SU-DHL-6 (cell line): Measurements from ENCODE around the gene ABCA4.

Experiments used
- H2AFZ ChIP-seq: fragments of 200-600 bp; sonication (generic); 2 replicates; pipeline ENCODE4 v1.6.1; 2014; ENCODE audit warnings: low read depth, mild to moderate bottlenecking, moderate library complexity, mixed read lengths, antibody characterized with exemption, low read length; ENCODE audit not compliant: severe bottlenecking
- H3F3A ChIP-seq: fragments of 200-600 bp; shearing (Covaris generic); 2 replicates; pipeline ENCODE4 v1.6.0; 2016; ENCODE audit warnings: antibody characterized with exemption, mild to moderate bottlenecking; ENCODE audit not compliant: insufficient read depth
- H3K27ac ChIP-seq: fragments of 200-600 bp; sonication (generic); 2 replicates; pipeline ENCODE4 v1.5.1; 2016; ENCODE audit warnings: low read depth, mild to moderate bottlenecking, low read length, moderate library complexity, mixed read lengths
- H3K27me3 ChIP-seq: fragments of 200-600 bp; sonication (generic), shearing (Covaris generic); 2 replicates; pipeline ENCODE4 v1.6.0; 2014; ENCODE audit warnings: mild to moderate bottlenecking, low read length
- H3K36me3 ChIP-seq: fragments of 200-600 bp; sonication (generic); 2 replicates; pipeline ENCODE4 v1.6.1; 2014; ENCODE audit warnings: mild to moderate bottlenecking, low read length, mixed read lengths
- H3K4me2 ChIP-seq: fragments of 300-600, 200-600 bp; shearing (Covaris generic), sonication (generic); 2 replicates; pipeline ENCODE4 v1.6.0; 2014; ENCODE audit warnings: low read length, low read depth, mild to moderate bottlenecking; ENCODE audit not compliant: poor library complexity, severe bottlenecking
- H3K4me3 ChIP-seq: fragments of 200-600 bp; sonication (generic); 2 replicates; pipeline ENCODE4 v1.5.1; 2014; ENCODE audit warnings: antibody characterized with exemption, low read length, mild to moderate bottlenecking, mixed read lengths; ENCODE audit not compliant: insufficient read depth, poor library complexity, severe bottlenecking
- H3K79me2 ChIP-seq: fragments of 200-600 bp; sonication (generic); 2 replicates; pipeline ENCODE4 v1.6.1; 2014; ENCODE audit warnings: mild to moderate bottlenecking, low read length, moderate library complexity; ENCODE audit not compliant: insufficient read depth
- H3K9ac ChIP-seq: fragments of 200-600 bp; sonication (generic); 2 replicates; pipeline ENCODE4 v1.7.0; 2014; ENCODE audit warnings: mild to moderate bottlenecking, low read length
- H3K9me2 ChIP-seq: fragments of 200-600 bp; sonication (generic); replicated peaks from 2 replicates; pipeline ENCODE4 v1.6.1; 2014; ENCODE audit warnings: low read length; ENCODE audit not compliant: insufficient read depth
- H3K9me3 ChIP-seq: fragments of 200-600 bp; sonication (generic); 2 replicates; pipeline ENCODE4 v1.6.1; 2014; ENCODE audit warnings: low read length, mixed read lengths; ENCODE audit not compliant: insufficient read depth
- H4K20me1 ChIP-seq: fragments of 200-600 bp; sonication (generic); 2 replicates; pipeline ENCODE4 v1.6.1; 2014; ENCODE audit warnings: low read depth, mild to moderate bottlenecking, antibody characterized with exemption, low read length, moderate library complexity, mixed read lengths
- CTCF ChIP-seq: fragments of 200-600 bp; sonication (generic); IDR thresholded peaks from one replicate; pipeline ENCODE4 v1.5.1; 2017; ENCODE audit warnings: antibody characterized with exemption, mild to moderate bottlenecking, low read length, moderate library complexity; ENCODE audit not compliant: insufficient read depth, poor library complexity, severe bottlenecking
- EZH2phosphoT487 ChIP-seq: fragments of 200-600 bp; sonication (generic), shearing (Covaris generic); conservative IDR thresholded peaks from 2 replicates; pipeline ENCODE4 v1.6.1; 2018; ENCODE audit warnings: mild to moderate bottlenecking, antibody characterized with exemption, low read length, moderate library complexity, mixed read lengths

ABCA4 gene

GRCh38 chr1:94020764-94021579 is 100.0 kb downstream of the ABCA4 start:
- Histone ChIP-seq H2AFZ (no peak overlapping the region), H3K79me2 (no peaks in the 10 kb centered on the region), H3K9me3 (no peaks in the 10 kb centered on the region), H3K36me3 (no peaks in the 10 kb centered on the region), H3K4me2 (no peak overlapping the region), H3K27me3 (no peaks in the 10 kb centered on the region), H3K27ac (no peak overlapping the region), H3F3A (no peaks in the 10 kb centered on the region), H3K9me2 (no peaks in the 10 kb centered on the region), H3K9ac (no peak overlapping the region), H3K4me3 (no peak overlapping the region), H4K20me1 (no peaks in the 10 kb centered on the region)
- no peak for TF ChIP-seq EZH2phosphoT487
- no peak for TF ChIP-seq CTCF

- Histone ChIP-seq H2AFZ (no peak overlapping the region), H3K4me3 (no peak overlapping the region), H3K27ac (no peak overlapping the region), H3K4me2 (no peak overlapping the region), H3K79me2 (no peaks in the 10 kb centered on the region), H3K27me3 (no peaks in the 10 kb centered on the region), H3K9me2 (no peaks in the 10 kb centered on the region), H4K20me1 (no peaks in the 10 kb centered on the region), H3F3A (no peaks in the 10 kb centered on the region), H3K9me3 (no peaks in the 10 kb centered on the region), H3K36me3 (no peaks in the 10 kb centered on the region), H3K9ac (no peak overlapping the region)
- TF ChIP-seq CTCF = no peak
- no peak for TF ChIP-seq EZH2phosphoT487
These were observed 101.6 kb downstream of the ABCA4 start for GRCh38 chr1:94019327-94019726.

GRCh38 chr1:94017155-94017829 is 103.7 kb downstream of the ABCA4 start:
- Histone ChIP-seq H3K9ac (no peak overlapping the region), H3K9me3 (no peaks in the 10 kb centered on the region), H2AFZ (no peak overlapping the region), H3K9me2 (no peaks in the 10 kb centered on the region), H3K4me3 (no peak overlapping the region), H3K27me3 (no peaks in the 10 kb centered on the region), H3K36me3 (no peaks in the 10 kb centered on the region), H3K4me2 (no peak overlapping the region), H3K79me2 (no peaks in the 10 kb centered on the region), H3K27ac (no peak overlapping the region), H4K20me1 (no peaks in the 10 kb centered on the region), H3F3A (no peaks in the 10 kb centered on the region)
- TF ChIP-seq EZH2phosphoT487 = no peak
- TF ChIP-seq CTCF = no peak
